Testis (tissue), 2 donors: ENCODE data around the gene TCEANC.

Source experiments
- POLR2A ChIP-seq: fragments of 450-650 bp; IDR thresholded peaks from one replicate; pipeline ENCODE4 v1.6.1; 2017; ENCODE audit warnings: antibody characterized with exemption, mild to moderate bottlenecking, moderate library complexity
- TF ChIP-seq, protein P1 (sequence below), 3 experiments: fragments of 450-650 bp in 2 of 3; fragments of 200-600 bp in 1 of 3; sonication (generic) in 1 of 3; IDR thresholded peaks; one replicate each; pipeline ENCODE4 v1.5.1; 2016 to 2019; ENCODE audit warnings: antibody characterized with exemption in 3 of 3, mild to moderate bottlenecking in 2 of 3, moderate library complexity in 1 of 3

- TF ChIP-seq, protein P1, sequence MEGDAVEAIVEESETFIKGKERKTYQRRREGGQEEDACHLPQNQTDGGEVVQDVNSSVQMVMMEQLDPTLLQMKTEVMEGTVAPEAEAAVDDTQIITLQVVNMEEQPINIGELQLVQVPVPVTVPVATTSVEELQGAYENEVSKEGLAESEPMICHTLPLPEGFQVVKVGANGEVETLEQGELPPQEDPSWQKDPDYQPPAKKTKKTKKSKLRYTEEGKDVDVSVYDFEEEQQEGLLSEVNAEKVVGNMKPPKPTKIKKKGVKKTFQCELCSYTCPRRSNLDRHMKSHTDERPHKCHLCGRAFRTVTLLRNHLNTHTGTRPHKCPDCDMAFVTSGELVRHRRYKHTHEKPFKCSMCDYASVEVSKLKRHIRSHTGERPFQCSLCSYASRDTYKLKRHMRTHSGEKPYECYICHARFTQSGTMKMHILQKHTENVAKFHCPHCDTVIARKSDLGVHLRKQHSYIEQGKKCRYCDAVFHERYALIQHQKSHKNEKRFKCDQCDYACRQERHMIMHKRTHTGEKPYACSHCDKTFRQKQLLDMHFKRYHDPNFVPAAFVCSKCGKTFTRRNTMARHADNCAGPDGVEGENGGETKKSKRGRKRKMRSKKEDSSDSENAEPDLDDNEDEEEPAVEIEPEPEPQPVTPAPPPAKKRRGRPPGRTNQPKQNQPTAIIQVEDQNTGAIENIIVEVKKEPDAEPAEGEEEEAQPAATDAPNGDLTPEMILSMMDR (IDR thresholded peaks at IDR 0.05): no peak
- no peak for TF ChIP-seq POLR2A
These were observed 23.9 kb downstream of the TCEANC start for GRCh38 chrX:13676885-13677284.
